ENCODE data around the gene RENBP. TPM values are rescaled to one million over a fixed set of nuclear protein-coding genes. Genes with fewer than 3 reads are reported as not detected.
A peak's percentile ranks its signal among the peaks of the same experiment; 100 is the strongest.

The RENBP gene
- total and polyA plus RNA-seq, 9 of the 15 experiments (the other 6 are each of a cell fraction or from before 2014, with no cell fraction given), result 0.07 to 14.8 (median 10.6) TPM; not detected in 1

DNA sequence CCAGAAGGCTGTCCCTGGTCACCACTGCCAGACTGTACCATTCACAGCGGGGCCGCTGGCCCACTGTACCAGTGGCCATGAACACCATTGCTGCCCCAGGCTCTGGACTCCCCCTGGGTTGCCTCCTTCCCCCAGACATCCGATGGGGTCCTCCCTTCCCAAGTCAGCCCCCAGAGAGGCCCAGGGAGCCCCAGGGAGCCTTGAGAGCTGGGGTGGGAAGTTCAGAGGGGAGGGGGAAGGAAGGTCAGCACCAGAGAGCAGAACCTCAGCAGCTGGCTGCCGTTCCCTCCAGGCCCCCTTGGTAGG, 17.9 kb downstream of the RENBP start:
- H4K20me1 ChIP-seq (replicated peaks; ENCODE audit: control insufficient read depth, insufficient read depth, low read length), result no peaks in the 10 kb centered on the region
- H3K4me2 ChIP-seq (ENCODE audit: insufficient read depth, low read length), result peak overlapping the region; percentile 97
- 0% methylated on average over 1 of the region's 4 CpGs for WGBS (ENCODE audit: insufficient coverage, low coverage, missing lambda C conversion rate)
- peaks cover 47% of the 10 kb centered on the region for H3K79me2 ChIP-seq (ENCODE audit: control insufficient read depth, insufficient read depth, low read length)
- no TSS peak for BruUV-seq (replicated peaks)
- no peaks in the 10 kb centered on the region for H3K27me3 ChIP-seq (ENCODE audit: control insufficient read depth in 2 of 2, insufficient read depth in 2 of 2, low read length in 2 of 2)
- H3K9me3 ChIP-seq (replicated peaks; ENCODE audit: control insufficient read depth, insufficient read depth, low read depth, low read length), result no peaks in the 10 kb centered on the region
- DNase-seq (ENCODE audit: extremely low read depth in 1 of 4, low spot score in 3 of 4) (peak in 2 of 4 experiments; percentile 35 to 42), ATAC-seq (no peak), FAIRE-seq (no peak)
- peak overlapping the region; percentile 62 for H2AFZ ChIP-seq (ENCODE audit: low read depth, low read length)
- H3K27ac ChIP-seq (ENCODE audit: extremely low read depth, low read depth, low read length), result peak overlapping the region; percentile 98
- peak overlapping the region; percentile 93 to 96 for H3K9ac ChIP-seq (ENCODE audit: insufficient read depth in 1 of 2, low read depth in 2 of 2, low read length in 2 of 2)
- ChIA-PET POLR2A (interaction anchor here (0.6 to 2.3 kb wide), 9 partner anchors 9 to 485 kb away, joined by 3 to 9 read pairs (median 4); partner anchors contain the start of genes IDH3G, RENBP and SSR4), CTCF (ENCODE audit: low intra/inter-chr PET ratio) (no interaction called here)
- peak overlapping the region; percentile 58 for H3K4me3 ChIP-seq
- peaks cover 30% of the 10 kb centered on the region for H3K36me3 ChIP-seq (ENCODE audit: control insufficient read depth, insufficient read depth, low read length)
- H3K9me1 ChIP-seq (ENCODE audit: control insufficient read depth, insufficient read depth, low read length), result no peaks in the 10 kb centered on the region
- intact Hi-C loops (cut with micrococcal nuclease), result loop anchor here (5.0 kb wide), 1 partner anchor 159 kb away; no protein-coding TSS in a partner anchor
- peaks cover 27 to 67% of the 10 kb centered on the region in 2 experiments; a peak in 4 of 5 replicates for H3K4me1 ChIP-seq (replicated peaks in 1 of 2; ENCODE audit: control insufficient read depth in 2 of 2, insufficient read depth in 2 of 2, low read length in 2 of 2)
- in situ Hi-C loops (cut with MboI), result no loop called here
- TF ChIP-seq, protein P1, sequence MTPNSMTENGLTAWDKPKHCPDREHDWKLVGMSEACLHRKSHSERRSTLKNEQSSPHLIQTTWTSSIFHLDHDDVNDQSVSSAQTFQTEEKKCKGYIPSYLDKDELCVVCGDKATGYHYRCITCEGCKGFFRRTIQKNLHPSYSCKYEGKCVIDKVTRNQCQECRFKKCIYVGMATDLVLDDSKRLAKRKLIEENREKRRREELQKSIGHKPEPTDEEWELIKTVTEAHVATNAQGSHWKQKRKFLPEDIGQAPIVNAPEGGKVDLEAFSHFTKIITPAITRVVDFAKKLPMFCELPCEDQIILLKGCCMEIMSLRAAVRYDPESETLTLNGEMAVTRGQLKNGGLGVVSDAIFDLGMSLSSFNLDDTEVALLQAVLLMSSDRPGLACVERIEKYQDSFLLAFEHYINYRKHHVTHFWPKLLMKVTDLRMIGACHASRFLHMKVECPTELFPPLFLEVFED (CRISPR knock-in tag; conservative IDR thresholded peaks at IDR 0.05), result 0 out of 2 replicates have a peak, but pooled peaks have one; percentile 12
- TF ChIP-seq RBFOX2 (IDR thresholded peaks at IDR 0.05; ENCODE audit: low read depth, low read length) (peak; percentile 76), ZFP30 (CRISPR knock-in tag; IDR thresholded peaks at IDR 0.05; ENCODE audit: borderline replicate concordance) (no peak), HNRNPL (IDR thresholded peaks at IDR 0.05; ENCODE audit: low read depth, low read length) (0 out of 2 replicates have a peak, but pooled peaks have one; percentile 10), NFIC (IDR thresholded peaks at IDR 0.05) (no peak), TAF15 (IDR thresholded peaks at IDR 0.05; ENCODE audit: low read depth, low read length) (0 out of 2 replicates have a peak, but pooled peaks have one; percentile 2), FOXK1 (CRISPR knock-in tag; IDR thresholded peaks at IDR 0.05; ENCODE audit: borderline replicate concordance) (0 out of 2 replicates have a peak, but pooled peaks have one; percentile 25), PHF8 (IDR thresholded peaks at IDR 0.05; ENCODE audit: borderline replicate concordance, low read length) (peak; percentile 35; the same call in 1 of the 2 replicates)
- TF ChIP-seq, protein P2, sequence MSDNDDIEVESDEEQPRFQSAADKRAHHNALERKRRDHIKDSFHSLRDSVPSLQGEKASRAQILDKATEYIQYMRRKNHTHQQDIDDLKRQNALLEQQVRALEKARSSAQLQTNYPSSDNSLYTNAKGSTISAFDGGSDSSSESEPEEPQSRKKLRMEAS (CRISPR knock-in tag; IDR thresholded peaks at IDR 0.05), result 0 out of 2 replicates have a peak, but pooled peaks have one; percentile 21
- TF ChIP-seq, protein P3, sequence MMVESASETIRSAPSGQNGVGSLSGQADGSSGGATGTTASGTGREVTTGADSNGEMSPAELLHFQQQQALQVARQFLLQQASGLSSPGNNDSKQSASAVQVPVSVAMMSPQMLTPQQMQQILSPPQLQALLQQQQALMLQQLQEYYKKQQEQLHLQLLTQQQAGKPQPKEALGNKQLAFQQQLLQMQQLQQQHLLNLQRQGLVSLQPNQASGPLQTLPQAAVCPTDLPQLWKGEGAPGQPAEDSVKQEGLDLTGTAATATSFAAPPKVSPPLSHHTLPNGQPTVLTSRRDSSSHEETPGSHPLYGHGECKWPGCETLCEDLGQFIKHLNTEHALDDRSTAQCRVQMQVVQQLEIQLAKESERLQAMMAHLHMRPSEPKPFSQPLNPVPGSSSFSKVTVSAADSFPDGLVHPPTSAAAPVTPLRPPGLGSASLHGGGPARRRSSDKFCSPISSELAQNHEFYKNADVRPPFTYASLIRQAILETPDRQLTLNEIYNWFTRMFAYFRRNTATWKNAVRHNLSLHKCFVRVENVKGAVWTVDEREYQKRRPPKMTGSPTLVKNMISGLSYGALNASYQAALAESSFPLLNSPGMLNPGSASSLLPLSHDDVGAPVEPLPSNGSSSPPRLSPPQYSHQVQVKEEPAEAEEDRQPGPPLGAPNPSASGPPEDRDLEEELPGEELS (CRISPR knock-in tag; IDR thresholded peaks at IDR 0.05; ENCODE audit: borderline replicate concordance), result 0 out of 2 replicates have a peak, but pooled peaks have one; percentile 31
- TF ChIP-seq, protein P4, sequence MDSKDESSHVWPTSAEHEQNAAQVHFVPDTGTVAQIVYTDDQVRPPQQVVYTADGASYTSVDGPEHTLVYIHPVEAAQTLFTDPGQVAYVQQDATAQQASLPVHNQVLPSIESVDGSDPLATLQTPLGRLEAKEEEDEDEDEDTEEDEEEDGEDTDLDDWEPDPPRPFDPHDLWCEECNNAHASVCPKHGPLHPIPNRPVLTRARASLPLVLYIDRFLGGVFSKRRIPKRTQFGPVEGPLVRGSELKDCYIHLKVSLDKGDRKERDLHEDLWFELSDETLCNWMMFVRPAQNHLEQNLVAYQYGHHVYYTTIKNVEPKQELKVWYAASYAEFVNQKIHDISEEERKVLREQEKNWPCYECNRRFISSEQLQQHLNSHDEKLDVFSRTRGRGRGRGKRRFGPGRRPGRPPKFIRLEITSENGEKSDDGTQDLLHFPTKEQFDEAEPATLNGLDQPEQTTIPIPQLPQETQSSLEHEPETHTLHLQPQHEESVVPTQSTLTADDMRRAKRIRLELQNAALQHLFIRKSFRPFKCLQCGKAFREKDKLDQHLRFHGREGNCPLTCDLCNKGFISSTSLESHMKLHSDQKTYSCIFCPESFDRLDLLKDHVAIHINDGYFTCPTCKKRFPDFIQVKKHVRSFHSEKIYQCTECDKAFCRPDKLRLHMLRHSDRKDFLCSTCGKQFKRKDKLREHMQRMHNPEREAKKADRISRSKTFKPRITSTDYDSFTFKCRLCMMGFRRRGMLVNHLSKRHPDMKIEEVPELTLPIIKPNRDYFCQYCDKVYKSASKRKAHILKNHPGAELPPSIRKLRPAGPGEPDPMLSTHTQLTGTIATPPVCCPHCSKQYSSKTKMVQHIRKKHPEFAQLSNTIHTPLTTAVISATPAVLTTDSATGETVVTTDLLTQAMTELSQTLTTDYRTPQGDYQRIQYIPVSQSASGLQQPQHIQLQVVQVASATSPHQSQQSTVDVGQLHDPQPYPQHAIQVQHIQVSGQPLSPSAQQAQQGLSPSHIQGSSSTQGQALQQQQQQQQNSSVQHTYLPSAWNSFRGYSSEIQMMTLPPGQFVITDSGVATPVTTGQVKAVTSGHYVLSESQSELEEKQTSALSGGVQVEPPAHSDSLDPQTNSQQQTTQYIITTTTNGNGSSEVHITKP (IDR thresholded peaks at IDR 0.05; ENCODE audit: partially characterized antibody), result peak; percentile 67
- TF ChIP-seq, protein P5, sequence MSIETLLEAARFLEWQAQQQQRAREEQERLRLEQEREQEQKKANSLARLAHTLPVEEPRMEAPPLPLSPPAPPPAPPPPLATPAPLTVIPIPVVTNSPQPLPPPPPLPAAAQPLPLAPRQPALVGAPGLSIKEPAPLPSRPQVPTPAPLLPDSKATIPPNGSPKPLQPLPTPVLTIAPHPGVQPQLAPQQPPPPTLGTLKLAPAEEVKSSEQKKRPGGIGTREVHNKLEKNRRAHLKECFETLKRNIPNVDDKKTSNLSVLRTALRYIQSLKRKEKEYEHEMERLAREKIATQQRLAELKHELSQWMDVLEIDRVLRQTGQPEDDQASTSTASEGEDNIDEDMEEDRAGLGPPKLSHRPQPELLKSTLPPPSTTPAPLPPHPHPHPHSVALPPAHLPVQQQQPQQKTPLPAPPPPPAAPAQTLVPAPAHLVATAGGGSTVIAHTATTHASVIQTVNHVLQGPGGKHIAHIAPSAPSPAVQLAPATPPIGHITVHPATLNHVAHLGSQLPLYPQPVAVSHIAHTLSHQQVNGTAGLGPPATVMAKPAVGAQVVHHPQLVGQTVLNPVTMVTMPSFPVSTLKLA (conservative IDR thresholded peaks at IDR 0.05), result no peak
